Nephron (organoid): ENCODE data around the gene IER3IP1.
"Not testable (repeated sequence)": the region's sequence is repeated elsewhere in the genome, so short reads cannot be mapped to it uniquely, and the experiment has no call there.

Experiments used
- H3K27ac Mint-ChIP-seq, 3 experiments: 2 replicates each; pipeline ENCODE4 v1.8.0; 2020; ENCODE audit warnings: mixed read lengths in 3 of 3, mild to moderate bottlenecking in 2 of 3, moderate library complexity in 1 of 3
- H3K27me3 Mint-ChIP-seq: 2 replicates; pipeline ENCODE4 v1.8.0; 2021; ENCODE audit warnings: low read depth, mild to moderate bottlenecking, moderate library complexity, mixed read lengths
- H3K36me3 Mint-ChIP-seq: 2 replicates; pipeline ENCODE4 v1.8.0; 2020; ENCODE audit warnings: low read depth, mixed read lengths
- H3K4me1 Mint-ChIP-seq: 2 replicates; pipeline ENCODE4 v1.8.0; 2020; ENCODE audit warnings: mixed read lengths
- H3K4me3 Mint-ChIP-seq, 3 experiments: 2 replicates each; pipeline ENCODE4 v1.8.0; 2020; ENCODE audit warnings: mild to moderate bottlenecking in 3 of 3, mixed read lengths in 3 of 3, moderate library complexity in 2 of 3
- H3K9me3 Mint-ChIP-seq: 2 replicates; pipeline ENCODE4 v1.8.0; 2020; ENCODE audit warnings: mixed read lengths
- TF ChIP-seq, protein P1 (sequence below), 3 experiments: fragments of 200-600 bp; sonication (generic); IDR thresholded peaks; one replicate each; pipeline ENCODE4 v1.5.0; 2021; ENCODE audit warnings: antibody characterized with exemption in 3 of 3; ENCODE audit not compliant: unreplicated experiment in 3 of 3

IER3IP1 gene

DNA sequence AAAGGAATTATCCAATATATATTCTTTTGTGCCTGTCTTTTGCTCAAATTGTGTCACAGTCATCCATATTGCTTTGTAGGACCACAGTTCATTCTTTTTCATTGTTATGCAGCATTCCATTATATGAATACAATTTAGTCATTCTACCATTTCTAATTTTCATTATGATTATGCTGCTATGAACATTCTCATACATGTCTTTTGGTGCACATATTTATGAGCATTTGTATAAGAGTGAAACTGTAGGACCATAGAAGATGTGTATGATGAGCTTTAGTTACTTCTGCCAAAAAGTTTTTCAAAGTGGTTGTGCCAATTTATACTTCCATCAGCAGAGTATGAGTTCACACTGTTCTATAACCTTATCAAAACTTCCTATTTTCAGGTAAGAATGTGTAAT lies 7.7 kb downstream of the IER3IP1 start:
- Mint-ChIP-seq H3K4me1 (peaks cover 9% of the 10 kb centered on the region), H3K9me3 (no peaks in the 10 kb centered on the region), H3K4me3 (no peak overlapping the region), H3K36me3 (no peaks in the 10 kb centered on the region), H3K27ac (no peak overlapping the region), H3K27me3 (no peaks in the 10 kb centered on the region)
- TF ChIP-seq, protein P1, sequence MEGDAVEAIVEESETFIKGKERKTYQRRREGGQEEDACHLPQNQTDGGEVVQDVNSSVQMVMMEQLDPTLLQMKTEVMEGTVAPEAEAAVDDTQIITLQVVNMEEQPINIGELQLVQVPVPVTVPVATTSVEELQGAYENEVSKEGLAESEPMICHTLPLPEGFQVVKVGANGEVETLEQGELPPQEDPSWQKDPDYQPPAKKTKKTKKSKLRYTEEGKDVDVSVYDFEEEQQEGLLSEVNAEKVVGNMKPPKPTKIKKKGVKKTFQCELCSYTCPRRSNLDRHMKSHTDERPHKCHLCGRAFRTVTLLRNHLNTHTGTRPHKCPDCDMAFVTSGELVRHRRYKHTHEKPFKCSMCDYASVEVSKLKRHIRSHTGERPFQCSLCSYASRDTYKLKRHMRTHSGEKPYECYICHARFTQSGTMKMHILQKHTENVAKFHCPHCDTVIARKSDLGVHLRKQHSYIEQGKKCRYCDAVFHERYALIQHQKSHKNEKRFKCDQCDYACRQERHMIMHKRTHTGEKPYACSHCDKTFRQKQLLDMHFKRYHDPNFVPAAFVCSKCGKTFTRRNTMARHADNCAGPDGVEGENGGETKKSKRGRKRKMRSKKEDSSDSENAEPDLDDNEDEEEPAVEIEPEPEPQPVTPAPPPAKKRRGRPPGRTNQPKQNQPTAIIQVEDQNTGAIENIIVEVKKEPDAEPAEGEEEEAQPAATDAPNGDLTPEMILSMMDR (IDR thresholded peaks at IDR 0.05; ENCODE audit: unreplicated experiment in 3 of 3): no peak

DNA sequence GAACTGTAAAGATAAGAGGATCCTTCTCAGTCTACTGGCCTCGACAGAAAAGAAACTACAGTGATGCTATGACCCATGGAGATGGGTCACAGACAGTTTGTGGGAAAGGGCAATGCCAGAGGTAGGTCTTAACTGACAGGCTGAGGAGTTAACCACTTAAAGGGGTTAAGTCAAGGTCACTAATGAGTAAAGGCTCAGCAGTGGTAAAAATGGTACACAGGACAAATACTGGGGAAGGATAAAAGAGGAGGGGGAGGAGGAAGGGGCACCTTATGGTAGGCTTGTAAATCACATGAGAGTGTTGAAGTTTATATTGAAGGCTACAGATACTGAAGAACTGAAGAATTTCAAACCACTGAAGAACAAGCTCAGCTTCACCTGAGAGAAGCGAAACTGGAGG lies 9.9 kb downstream of the IER3IP1 start:
- Mint-ChIP-seq H3K27me3 (no peaks in the 10 kb centered on the region), H3K36me3 (no peaks in the 10 kb centered on the region), H3K4me1 (peaks cover 9% of the 10 kb centered on the region), H3K9me3 (no peaks in the 10 kb centered on the region), H3K27ac (peak overlapping the region in 1 of 3 experiments; percentile 59), H3K4me3 (no peak overlapping the region)
- TF ChIP-seq, protein P1 (IDR thresholded peaks at IDR 0.05; ENCODE audit: unreplicated experiment in 3 of 3): no peak

DNA sequence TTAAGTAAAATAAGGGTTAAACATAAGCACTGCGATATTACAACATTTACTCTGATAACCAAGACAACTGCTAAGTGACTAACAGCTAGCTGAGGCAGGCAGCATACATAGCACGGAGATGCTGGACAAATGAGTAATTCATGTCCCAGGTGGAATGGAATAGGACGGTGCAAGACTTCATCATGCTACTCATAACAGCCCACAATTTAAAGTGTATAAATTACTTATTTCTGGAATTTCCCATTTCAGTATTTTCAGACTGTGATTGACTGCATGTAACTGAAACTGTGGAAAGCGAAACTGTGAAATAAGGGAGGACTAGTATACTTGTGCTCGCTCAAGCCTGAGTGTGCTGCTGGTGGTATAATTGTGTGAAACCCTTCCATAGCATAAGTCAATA lies 12.9 kb downstream of the IER3IP1 start:
- H3K4me1 Mint-ChIP-seq: peaks cover 9% of the 10 kb centered on the region
- no peaks in the 10 kb centered on the region for H3K36me3 Mint-ChIP-seq
- no peak overlapping the region for H3K27ac Mint-ChIP-seq
- no peaks in the 10 kb centered on the region for H3K9me3 Mint-ChIP-seq
- H3K4me3 Mint-ChIP-seq: no peak overlapping the region
- H3K27me3 Mint-ChIP-seq: no peaks in the 10 kb centered on the region
- TF ChIP-seq, protein P1 (IDR thresholded peaks at IDR 0.05; ENCODE audit: unreplicated experiment in 3 of 3): no peak

DNA sequence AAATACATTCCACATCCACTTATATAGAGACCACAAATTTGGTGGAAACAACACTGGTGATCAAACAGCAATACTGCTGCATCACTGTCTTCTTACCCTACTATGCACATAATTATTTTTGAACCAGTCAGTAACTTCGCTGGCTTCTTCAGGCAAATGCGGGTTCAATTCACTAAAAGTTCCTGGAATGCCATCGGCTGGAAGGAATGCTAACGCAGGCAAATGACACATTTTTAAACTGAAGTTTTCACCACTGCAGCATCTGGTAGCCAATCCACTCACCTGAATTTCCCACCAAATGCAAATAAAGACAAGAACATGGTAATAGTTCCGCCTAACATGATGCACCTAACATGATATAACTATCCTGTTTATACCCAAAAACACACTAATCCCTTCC lies 15.9 kb downstream of the IER3IP1 start:
- Mint-ChIP-seq H3K4me1 (no peaks in the 10 kb centered on the region), H3K27ac (no peak overlapping the region), H3K4me3 (no peak overlapping the region), H3K36me3 (peaks cover 10% of the 10 kb centered on the region), H3K27me3 (no peaks in the 10 kb centered on the region), H3K9me3 (no peaks in the 10 kb centered on the region)
- TF ChIP-seq, protein P1 (IDR thresholded peaks at IDR 0.05; ENCODE audit: unreplicated experiment in 3 of 3): no peak

DNA sequence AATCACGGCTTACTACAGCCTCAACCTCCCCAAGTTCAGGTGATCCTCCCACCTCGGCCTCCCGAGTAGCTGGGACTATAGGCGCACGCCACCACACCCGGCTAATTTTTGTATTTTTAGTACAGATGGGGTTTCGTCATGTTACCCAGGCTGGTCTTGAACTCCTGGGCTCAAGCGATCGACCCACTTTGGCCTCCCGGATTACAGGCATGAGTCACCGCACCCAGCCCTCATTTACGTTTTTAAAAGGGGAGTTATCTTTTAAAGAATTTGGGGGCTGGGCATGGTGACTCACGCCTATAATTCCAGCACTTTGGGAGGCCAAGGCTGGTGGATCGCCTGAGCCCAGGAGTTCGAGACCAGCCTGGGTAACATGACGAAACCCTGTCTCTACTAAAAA lies 17.8 kb downstream of the IER3IP1 start:
- not testable (repeated sequence) for H3K27me3 Mint-ChIP-seq, H3K27ac Mint-ChIP-seq, H3K4me3 Mint-ChIP-seq, H3K9me3 Mint-ChIP-seq, H3K4me1 Mint-ChIP-seq
- H3K36me3 Mint-ChIP-seq: peaks cover 15% of the 10 kb centered on the region

DNA sequence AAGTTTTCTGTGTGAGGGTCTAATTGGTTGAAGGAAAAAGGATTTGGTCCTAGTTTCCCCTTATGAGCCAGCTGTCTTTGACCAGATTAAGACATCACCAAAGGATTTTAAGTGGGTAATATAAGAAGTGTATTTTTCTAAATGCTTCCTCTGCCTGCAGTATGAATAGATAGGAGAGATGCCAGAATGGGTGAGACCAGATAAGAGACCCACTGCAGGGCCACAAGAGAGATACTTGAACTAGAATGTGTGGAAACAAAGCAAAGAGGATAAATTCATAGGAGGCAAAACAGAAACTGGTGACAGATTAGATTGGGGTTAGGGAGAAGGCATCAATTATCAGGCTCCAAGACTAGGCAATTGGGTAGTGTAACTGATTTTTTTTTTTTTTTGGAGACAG lies 24.7 kb downstream of the IER3IP1 start:
- TF ChIP-seq, protein P1 (IDR thresholded peaks at IDR 0.05; ENCODE audit: unreplicated experiment in 3 of 3): no peak
- Mint-ChIP-seq H3K9me3 (no peaks in the 10 kb centered on the region), H3K4me3 (peak overlapping the region; percentile 96 to 98 (median 96)), H3K4me1 (peaks cover 29% of the 10 kb centered on the region), H3K27me3 (no peaks in the 10 kb centered on the region), H3K27ac (peak overlapping the region; percentile 99 to 100 (median 100)), H3K36me3 (peaks cover 12% of the 10 kb centered on the region)
